LoVo (cell line): ENCODE measurements around the gene CYFIP2.

Source experiments
- DNase-seq: peaks from one replicate; pipeline ENCODE4 v3.0.0-alpha.2; 2016; ENCODE audit warnings: low spot score

Gene CYFIP2

DNA sequence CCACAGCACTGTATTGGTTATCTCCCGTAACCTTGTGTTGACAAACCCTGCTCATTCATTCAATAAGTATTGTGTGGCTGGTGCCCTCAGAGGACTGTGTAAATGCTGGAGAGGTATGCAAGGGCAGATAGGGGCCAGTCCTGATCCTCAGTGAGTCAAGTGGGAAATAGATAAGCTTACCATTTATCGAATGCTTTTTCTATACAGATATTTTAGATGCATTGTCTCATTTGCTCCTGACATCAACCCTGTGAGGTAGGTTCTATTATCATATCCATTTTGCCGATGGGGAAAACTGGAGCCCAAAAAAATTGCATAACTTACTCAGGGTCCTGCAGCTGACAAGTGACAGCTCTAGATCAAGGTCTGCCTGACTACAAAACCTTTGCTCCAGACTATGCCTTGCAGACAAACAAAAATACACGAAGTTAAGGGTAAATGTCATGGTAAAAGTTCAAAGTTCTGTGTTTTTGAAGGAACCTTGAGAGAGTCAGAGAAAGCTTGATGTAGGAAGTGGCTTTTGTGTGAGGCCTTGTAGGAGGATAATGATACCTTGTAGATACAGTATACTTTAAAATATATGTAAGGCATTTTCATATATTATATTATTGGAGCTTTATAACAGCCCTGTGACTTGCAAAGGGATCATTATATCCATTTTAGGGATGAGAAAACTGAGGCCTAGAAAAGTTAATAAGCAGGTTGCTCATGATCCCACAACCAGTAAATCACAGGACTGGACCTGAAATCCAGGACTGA, 22.7 kb downstream of the CYFIP2 start:
- DNase-seq: no peak

DNA sequence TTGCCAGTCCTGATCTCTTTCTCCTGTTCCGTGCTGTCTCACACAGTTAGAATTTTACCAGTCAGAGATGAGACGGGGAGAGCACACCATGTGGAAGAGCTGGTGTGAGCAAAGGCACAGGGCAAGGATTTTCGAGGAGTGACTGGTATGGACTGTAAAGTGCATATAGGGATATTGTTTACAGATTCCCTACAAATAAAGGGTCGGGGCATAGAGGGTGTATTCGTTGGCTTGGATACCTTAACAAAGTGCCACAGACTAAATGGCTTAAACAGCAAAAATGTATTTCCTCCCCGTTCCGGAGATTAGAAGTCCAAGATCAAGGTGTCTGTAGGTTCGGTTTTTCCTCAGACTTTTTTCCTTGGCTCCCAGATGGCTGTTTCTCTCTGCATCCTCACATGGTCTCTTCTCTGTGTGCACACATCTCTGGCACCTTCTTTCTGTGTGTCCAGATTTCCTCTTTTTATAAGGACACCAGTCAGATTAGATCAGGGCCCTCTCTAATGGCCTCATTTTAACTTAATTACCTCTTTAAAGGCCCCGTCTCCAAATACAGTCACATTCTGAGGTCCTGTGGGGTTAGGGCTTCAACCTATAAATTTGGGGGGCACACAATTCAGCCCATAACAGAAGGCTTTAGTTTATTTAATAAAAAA, 23.4 kb downstream of the CYFIP2 start:
- no peak for DNase-seq

DNA sequence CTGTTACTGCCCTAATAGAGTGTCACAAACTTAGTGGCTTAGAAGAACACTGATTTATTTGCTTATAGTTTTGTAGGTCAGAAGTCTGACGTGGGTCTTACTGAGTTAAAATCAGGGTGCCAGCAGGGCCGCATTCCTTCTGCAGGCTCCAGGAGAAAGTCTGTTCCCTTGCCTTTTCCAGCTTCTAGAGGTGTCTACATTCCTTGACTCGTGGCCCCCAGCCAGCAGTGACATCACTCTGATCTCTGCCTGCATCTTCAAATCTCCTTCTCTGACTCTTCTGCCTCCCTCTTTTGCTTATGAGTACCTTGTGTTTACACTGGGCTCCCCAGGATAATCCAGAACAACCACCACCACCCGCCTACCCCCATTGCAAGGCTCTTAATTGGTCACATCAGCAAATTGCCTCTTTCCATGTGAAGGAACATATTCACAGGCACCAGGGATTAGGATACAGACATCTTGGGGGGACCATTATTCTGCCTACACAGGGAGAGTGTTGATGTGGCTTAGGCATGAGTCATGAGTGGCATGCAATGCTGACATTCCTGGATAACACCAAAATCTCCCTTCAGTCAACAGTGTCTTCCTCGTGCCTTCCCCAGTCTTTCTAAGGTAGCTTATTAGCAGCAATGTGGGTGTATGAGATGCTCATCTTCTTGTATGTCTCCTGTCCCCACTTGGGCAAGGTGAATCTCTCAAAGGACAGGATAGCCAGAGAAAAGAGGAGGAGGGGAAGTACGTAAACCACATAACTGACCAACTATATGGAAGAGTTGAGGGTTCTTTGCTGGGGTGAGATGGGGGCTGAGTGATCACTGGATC, 24.4 kb downstream of the CYFIP2 start:
- DNase-seq: no peak

DNA sequence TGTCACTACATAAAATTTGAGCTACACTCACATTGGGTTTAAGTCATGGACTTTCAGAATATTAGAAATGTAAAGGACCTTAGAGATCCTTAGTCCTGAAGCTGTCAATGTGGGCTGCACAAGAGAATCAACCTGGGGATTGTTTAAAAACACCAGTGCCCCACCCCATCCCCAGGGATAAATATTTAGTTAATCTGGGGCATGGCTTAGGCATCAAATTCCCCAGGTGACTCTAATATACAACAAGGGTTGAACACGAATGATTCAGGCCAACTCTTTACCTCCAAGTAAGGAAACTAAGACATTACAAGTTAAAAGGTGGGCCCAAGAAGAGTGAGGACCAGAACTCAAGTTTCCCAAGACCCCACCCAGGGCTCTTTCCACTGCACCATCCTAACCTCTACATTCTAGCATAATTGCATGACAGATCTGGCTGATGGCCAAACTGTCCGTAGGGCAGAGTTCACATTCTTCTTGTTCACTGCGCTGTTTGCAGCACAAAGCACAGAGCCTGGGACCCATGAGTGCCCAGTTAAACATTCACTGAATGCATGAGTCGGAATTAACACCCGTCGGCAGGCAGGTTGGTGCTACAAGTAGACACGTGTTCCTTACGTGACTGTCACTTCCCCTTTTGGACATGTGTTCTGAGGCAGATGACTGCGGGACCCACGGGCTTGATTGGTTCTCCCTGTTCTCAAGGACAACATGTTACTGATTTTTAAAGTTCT, 25.2 kb downstream of the CYFIP2 start:
- DNase-seq: peak; percentile 60

DNA sequence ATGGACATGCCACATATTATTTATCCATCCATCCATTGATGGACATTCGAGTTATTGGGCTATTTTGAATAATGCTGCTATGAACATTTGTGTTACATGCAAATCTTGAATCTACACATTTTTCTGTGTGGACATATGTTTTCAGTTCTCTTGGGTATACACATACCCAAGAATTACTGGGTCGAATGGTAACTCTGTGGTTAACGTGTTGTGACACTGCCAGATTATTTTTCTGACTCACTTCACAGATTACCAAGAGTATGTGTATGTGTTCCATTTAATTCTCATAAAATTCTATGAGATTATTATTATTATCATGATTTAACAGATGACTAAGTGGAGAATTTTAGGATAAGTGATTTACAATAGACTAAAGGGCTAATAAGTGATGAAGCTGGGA, 26.7 kb downstream of the CYFIP2 start:
- no peak for DNase-seq

DNA sequence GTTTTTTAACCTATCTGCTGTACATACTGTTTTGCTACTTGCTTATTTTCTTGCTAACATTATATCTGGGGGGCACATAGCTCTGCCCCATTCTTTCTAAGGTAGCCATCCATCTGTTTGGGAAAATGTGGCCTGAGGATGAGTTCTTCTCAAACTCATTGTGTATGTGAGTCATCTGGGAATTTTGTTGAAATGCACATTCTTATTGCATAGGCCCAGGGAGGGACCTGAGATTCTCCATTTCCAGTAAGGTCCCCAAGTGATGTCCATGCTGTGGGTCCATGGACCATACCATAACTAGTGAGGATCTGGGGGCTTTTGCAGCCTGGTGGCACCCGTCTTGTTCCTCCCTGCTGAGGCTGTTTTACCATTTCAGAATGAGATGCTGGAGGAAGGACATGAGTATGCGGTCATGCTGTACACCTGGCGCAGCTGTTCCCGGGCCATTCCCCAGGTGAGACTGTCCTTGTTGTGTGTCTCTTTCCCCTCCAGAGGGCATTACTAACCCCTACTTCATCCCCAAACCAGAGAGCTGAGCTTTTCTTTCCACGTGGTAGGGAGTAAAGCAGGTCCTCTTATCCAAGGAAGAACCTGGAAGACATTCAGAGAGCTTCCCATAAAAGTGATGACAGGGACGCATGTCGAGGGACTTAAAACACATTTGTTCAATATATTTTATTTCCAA, 28.6 kb downstream of the CYFIP2 start:
- DNase-seq: no peak

DNA sequence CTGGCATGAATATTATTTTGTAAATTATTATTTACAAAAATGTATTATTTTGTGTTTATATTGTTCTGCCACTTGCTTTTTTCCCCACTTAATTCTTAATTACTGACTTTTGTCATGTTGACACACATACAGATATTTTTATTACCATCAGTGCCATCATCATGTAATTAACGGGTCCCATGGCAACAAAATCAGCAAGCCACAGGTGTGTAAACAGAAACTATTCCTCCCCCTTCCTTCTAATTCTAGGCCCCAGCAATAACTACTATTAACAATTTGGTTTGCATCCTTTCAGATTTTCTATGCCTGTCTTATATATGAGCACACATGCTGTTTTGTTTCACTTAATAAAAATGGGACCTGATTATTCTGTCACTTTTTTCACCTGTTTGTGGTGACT, 29.3 kb downstream of the CYFIP2 start:
- no peak for DNase-seq

DNA sequence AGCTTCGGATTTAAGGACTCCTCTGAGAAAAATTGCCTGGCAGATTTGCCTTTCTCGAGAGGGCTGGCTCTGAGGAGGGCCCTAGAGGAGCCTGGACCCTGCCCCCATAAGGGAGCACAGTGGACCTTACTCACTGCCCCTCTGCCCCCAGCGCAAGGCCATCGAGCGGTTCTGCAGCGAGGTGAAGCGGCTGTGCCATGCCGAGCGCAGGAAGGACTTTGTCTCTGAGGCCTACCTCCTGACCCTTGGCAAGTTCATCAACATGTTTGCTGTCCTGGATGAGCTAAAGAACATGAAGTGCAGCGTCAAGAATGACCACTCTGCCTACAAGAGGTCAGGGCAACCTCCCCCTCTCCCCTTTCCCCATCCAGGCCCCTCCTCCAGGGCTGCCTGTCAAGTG, 34.6 kb downstream of the CYFIP2 start:
- DNase-seq: no peak

DNA sequence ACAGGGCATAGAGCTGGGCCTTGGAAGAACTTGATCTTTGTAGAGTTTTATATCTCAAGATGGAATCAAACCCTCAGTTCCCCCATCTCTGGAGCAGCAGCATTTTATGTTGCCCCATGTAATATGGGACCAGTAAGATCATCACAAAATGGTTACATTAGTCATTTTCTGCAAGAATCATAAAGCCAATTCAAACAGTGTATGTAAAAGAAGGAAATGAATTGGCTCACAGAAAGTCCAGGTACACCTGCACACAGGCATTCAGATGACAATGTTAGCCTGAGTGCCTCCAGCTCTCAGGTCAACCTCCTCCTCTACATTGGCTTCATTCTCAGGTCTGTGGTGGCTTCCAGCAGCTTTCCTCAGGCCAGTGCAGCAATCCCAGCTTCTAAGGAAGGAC, 35.1 kb downstream of the CYFIP2 start:
- DNase-seq: no peak

DNA sequence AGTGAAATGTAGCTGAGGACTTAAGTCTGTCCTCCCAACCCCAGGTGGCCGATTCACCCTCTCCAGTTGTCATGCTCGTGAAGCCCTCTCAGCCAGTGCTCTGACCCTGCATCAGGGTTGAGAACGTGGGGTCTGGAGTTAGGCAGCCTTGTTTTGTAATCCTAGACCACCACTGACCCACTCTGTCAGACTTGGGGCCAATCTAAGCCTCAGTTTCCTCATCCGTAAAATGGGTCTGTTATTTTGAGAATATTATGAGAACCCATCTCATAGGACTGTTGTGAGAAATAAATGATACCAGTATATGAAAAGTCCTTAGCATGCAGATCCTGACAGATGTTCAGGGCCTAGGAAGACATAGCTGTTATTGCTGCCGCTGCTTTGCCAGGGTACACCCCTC, 37.1 kb downstream of the CYFIP2 start:
- DNase-seq: no peak

DNA sequence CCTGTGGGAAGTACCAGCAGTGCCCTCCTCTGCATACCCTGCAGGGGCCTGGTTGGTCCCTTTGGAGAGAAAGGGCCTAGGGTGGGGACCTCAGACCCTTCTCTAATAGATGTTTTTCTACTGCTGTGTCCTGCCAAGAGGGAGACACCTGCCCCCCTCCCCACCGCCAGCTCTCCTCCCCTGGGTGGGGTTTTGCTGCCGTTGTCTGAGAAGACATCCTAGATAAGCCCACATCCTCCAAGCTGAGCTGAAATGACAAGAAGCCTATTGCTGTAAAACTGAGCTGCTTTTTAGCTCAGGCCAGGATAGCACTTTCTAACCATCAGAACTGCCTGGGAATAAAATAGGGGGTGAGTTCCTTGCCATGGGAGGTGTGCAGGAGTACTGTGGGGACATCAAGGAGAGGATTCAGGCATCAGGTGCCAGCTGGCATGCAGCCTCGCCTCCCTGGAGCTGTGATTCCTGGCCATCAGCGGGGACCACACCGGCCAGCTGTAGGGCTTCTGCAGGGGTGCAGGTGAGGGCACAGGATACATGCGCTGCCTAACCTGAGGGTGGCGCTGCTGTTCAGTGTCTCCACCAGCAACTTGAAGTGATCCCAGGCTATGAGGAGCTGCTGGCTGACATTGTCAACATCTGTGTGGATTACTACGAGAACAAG, 37.9 kb downstream of the CYFIP2 start:
- DNase-seq: no peak

DNA sequence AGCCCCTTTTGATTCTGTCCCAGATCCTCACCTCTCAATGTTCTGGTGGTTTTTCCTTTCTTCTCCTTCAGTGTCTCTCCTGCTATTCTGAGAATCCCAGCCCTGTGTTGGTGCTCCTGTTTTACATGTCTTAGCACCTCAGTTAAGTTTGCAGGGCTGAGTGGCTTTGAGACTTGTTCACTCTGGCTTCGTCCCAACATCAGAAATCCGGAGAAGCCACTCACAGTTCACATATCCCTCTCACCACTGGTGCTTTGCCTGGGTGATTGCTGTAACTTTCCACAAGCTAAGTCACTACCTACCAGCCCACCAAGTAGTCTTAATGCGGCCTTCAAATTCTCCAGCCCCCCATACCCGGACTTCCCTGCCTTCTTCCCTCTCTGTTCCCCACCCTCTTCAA, 40.2 kb downstream of the CYFIP2 start:
- DNase-seq: no peak

DNA sequence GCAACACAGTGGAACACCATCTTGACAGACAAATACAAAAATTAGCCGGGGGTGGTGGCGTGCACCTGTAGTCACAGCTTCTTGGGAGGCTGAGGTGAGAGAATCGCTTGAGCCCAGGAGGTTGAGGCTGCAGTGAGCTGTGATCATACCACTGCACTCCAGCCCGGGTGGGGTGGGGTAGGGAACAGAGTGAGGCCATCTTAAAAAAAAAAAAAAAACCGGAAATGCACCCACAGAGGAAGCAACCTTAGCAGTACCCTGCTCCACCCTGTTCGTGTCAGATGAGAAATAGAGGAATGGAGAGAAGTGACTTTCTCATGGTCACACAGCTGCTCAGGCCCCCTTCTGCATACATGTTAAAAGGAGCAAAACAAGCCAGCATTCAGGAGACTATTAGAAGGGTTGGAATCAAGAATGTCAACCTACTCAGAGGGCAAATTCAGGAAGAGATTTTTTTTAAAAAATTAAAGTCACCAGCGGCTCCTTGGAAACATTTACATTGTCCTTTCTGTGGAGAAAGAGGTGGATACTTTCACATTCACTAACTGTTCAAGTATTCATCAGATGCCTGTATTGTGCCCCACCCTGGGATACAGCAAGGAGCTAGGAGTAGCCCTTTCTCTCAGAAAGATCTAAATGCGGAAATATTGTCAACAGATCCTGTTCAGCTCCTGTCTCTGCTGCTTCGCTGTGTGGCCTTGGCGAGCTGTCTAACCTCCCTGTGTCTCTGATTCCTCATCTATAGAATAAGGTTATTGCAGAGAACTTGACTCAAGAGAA, 41.0 kb downstream of the CYFIP2 start:
- no peak for DNase-seq

DNA sequence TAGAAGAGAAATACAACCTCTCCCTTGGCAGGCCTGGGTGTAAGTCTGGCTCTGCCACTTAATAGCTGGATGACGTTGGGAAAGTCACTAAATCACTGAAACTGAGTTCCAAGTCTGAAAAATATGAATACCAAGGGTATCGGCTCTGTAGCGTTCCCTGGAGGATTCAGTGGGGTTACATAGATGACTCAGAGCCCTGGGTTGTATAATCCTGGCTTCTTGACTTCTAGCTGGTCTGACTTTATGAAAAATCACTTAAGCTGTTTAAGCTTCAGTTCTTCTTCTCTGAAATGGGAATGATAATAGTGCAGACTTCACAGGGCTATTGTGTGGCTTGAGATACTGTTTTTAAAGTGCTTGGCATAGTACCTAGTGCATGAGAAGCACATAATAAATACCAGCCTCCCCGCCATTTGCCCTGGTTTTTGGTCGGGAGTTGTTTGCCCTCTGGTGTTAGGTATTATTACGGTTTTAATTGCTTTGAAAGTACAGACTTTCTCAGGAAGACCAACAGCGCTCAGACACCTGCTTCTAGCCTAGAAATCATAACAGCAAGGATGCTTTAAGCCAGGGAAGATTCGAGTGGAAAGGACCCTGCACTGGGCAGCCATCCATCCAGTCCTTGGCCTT, 43.0 kb downstream of the CYFIP2 start:
- no peak for DNase-seq

DNA sequence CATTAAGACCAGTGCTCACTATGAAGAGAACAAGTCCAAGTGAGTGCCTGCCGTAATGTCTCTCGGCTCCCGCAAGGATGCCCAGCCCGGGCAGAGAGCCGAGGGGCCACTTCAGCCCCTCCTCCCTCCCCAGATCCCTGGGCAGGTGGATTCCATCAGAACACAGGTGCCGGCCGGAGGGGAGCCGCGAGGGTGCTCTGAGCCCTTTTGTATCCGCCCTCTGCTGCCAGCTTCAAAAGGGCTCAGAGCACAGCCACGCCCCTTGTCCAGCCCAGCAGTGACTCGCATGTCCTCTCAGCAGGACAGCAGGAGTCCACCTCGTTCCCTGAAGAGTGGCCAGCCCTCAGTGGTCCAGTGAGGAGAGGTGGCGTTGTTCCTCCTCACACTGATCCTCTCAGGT, 43.9 kb downstream of the CYFIP2 start:
- no peak for DNase-seq

DNA sequence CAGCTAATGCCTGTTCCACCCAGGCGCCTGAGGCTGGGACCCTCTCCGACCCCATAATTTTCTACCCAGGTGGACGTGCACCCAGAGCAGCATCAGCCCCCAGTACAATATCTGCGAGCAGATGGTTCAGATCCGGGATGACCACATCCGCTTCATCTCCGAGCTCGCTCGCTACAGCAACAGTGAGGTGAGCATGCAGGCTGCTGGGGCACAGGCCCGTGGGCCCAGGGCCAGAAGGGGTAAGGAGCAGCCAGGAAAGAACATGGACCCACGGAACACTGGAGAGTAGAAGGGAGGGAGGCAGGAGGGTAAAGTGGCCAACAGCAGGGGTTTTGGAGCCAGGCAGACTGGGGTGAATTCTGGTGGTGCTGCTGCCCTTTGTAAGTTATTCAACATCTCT, 45.7 kb downstream of the CYFIP2 start:
- DNase-seq: no peak

DNA sequence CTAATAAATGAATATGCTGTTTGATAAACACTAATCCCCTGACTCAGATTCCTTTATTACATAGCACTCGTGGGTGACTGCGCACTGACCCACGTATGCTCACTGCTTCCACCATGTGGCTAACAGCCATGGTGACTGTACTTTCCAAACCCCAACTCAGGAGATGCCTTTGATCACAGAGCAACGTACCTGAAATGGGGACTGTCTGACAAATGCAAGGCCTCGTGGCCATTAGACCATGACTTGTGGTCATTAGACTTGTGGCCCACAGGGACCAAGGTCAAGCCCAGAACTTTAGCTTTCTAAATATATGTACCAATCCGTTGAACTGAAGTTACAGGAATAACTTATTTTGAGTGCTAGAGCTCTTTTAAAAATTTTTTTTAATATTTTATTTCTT, 46.6 kb downstream of the CYFIP2 start:
- DNase-seq: peak; percentile 11

DNA sequence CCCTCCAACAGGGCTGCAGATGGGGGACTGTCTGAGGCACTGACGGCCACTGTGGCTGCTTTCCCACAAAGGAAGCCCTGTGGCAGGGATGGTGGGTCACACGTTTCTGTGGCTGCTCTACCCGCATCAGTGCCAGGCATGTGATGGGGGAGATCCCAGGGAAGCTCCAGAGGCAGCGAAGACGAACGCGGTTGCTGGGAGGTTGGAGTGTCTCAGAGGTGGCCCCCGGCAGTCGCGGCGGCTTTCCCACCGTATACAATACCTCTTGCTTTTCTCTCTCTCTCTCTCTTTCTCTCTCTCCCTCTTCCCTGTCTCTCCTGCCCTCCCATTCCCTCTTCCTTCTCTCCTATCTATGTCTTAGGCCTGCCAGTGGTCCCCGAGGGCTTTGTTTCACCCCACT, 56.7 kb downstream of the CYFIP2 start:
- DNase-seq: no peak

DNA sequence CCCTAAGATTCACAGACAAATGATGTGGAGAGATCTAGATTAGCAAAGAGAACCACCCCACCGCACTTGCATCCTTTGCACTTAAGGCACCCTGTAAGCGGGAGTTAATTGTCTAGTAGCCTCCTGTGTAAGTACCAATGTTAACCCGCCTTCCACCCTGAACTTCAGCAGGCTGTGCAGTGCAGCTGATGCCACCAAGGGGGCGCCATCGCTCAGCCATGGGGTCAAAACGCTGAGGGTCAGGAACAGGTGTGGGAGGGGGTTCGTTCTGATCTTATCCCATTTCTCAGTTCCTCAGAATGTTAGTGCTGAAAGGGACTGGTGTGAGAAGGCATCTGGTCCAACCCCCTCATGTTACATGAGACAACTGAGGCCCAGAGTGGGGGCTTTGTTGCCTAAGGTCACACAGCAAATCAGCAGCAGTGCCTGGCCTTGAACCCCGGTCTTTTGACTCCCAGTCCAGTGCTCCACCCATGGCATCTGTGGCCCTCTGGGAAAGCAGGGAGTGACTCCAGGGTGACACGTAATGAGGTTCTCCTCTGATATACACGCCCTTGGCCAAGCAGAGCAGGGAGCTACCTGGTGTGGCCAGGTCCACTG, 57.3 kb downstream of the CYFIP2 start:
- DNase-seq: no peak

DNA sequence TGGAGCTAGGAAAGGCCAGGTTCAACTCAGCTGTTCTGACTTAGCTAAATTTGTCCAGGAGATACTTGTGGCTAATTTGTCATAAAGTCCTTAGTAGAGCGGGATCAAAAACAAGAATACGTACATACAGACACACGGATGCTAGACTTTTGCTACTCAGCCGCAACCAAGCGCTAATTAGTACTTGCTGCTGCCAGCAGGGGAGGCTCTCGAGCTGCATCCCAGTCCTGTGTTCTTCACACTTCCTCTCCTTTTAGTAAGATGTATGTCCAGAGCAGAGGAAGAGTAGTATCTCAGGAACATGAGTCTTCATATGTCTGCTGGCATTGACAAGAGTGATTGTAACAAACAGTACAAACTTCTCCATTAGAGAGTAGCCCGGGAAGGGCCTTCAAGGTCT, 58.3 kb downstream of the CYFIP2 start:
- no peak for DNase-seq
